CD4-positive, alpha-beta T cell treated with Interleukin-6 at 100 ng/mL for 8 hours (primary cell): ENCODE measurements around the gene ZFYVE16.
A peak's percentile ranks its signal among the peaks of the same experiment; 100 is the strongest.
"Not testable (repeated sequence)": the region's sequence is repeated elsewhere in the genome, so short reads cannot be mapped to it uniquely, and the experiment has no call there.

Source experiments
- DNase-seq: peaks from one replicate; pipeline ENCODE4 v3.0.0-alpha.2; 2020; ENCODE audit warnings: mixed read lengths, low spot score

Gene ZFYVE16

DNA sequence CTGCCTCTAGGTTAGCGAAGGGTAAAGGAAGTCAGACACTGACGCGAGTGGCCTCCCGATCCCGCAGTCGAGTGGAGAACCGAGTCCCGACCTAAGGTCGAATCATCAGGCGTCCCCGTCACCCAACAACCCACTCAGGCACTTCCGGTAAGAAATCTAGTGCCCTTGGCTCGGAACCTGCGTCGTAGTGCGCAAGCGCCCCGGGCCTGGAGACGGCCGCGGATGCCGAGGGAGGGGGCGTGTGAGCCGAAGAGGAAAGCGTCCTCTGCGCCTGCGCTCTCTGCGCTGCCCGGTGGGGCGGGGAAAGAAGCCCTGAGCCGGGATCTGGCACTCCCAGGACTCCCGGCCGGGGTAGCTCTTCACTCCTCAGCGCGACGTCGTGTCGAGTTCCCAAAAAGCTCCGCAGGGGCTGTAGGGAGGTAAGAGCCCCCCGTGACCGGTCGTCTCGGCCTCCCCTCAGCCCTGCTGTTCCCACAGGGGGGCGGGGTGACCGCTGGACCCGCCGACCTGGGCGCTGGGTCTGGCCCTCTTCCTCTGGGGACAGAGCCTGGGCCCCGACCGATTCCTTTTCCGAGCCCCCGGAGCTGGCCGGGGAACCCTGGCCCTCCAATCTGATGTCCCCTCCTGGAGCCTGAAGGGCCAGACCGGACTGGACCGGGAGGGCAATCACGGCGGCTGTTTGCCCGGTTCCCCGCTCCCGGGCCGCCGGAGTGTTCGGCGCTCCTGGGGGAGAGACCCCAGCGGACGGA is at the start of gene ZFYVE16:
ZFYVE16 (plus strand) TSS at position 330 of the 749 bp plus-strand sequence. CDS start 26,084 bp downstream, outside the sequence.
- DNase-seq: peak; percentile 97

DNA sequence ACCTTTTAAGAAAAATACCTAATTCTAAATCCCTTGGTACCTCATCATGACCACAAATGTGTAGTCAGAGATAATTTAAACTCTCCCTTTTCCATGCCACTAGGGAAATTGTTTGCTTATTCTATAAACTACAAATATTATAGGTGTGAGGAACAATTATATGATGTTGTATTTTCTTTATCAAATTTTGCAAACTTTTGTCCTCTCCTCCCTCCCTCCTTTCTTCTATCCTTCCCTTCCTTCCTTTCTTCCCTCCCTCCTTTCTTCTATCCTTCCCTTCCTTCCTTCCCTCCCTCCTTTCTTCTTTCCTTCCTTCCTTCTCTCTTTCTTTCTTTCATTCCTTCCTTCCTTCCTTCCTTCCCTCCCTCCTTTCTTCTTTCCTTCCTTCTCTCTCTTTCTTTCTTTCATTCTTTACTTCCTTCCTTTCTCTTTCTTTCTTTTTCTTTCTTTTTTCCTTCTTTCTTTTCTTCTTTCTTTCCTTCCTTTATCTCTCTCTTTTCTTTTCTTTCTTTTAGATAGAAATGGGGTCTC is 46.9 kb upstream of the ZFYVE16 start:
- DNase-seq: no peak

DNA sequence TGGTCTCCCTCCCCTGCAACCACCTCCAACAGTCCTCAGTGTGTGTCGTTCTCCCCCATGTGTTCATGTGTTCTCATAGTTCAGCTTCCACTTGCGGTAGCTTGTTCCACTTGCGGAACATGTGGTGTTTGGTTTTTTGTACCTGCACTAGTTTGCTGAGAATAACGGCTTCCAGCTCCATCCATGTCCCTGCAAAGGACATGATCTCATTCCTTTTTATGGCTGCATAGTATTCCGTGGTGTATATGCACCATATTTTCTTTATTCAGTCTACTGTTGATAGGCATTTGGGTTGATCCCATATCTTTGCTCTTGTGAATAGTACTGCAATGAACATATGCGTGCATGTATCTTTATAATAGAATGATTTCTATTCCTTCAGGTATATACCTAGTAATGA is 43.0 kb upstream of the ZFYVE16 start:
- DNase-seq: no peak

DNA sequence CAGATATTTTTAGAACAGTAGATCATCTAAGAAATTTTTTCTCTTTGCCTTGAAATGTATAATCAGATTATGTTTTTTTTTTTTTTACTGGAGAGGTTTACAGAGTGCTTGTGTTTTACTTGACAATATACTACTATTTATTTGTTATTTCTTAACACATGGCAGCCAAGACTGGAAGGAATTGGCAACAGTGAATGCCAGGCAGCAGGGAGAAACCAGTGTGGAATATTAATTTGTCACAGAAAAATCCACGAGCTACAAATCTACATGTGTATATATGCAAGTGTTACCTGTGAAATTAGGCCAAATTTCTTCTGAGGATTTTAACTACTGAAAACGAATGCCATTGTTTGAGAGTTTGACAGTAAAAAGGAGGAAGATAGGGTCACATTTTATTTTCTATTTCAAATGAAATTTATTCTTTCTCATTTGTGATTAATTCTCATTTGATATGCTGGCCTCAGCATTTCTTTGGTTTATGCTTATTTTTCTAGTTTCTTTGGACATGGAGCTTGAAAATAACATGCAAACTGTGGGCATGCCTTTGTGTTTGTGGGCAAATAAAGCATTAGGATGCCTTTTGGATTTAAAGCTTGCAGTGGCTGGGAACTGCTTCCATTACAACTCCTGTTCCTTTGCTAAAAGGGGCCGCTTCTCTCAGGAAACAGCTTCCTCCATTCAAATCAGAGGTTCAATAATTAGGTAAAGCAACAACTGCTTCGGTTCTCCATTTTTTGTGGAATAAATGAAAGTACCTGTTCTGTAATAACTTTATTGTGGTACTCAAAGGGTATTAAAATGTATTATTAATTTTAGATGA is 39.0 kb upstream of the ZFYVE16 start:
- DNase-seq: no peak

DNA sequence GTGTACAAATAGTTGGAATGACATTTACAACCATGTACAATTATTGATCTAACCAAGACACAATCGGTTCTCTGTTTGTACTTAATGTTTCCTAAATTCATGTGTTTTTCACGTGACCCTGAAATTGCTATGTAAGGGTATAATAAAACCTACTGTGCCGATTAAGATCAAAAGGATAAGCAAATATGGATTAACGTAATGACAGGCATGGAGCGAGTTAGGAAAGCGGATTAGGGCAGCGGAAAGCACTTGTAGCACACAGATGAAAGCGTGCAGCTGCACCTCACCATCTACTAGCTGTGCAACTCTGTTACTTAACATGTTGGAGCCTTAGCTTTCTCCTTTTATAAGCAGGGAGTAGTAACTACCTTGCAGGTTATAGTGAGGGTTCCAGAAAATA is 38.3 kb upstream of the ZFYVE16 start:
- DNase-seq: no peak

DNA sequence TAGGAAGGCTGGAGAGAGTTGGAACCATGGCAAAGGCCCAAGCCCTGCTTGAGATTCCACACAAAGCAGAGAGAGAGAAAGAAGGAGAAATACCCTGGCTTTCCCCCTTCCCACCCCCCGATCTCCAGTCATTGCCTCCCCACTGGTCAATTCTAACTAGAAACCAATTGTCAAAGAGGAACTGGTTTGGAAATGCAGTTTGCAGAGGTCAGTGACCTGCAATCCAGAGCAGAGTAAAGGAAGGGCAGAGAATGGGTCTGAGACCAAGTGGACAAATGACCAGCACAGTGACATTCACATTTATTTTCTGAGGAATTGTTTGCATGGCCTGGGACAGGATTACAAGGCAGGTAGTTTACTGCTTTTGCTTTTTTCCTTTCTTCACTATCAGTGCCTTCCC is 37.5 kb upstream of the ZFYVE16 start:
- no peak for DNase-seq

DNA sequence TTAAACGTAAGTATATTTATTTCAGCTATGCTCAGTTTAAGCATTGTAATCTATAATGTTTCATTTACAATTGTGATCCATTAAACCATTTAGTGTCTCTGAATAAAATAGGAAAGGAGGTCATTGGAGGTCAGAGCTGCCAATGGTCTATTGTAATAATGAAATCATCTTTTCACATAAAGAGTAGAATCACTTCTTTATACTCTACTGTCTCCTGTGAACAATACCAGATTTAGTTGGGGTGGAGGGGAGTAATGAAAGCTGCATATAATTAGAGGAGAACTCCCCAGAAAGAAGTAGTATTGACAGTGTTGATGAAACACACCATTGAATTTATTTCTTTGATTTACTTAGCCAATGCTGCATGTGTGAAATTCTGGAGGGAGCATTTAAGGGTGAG is 35.1 kb upstream of the ZFYVE16 start:
- no peak for DNase-seq

DNA sequence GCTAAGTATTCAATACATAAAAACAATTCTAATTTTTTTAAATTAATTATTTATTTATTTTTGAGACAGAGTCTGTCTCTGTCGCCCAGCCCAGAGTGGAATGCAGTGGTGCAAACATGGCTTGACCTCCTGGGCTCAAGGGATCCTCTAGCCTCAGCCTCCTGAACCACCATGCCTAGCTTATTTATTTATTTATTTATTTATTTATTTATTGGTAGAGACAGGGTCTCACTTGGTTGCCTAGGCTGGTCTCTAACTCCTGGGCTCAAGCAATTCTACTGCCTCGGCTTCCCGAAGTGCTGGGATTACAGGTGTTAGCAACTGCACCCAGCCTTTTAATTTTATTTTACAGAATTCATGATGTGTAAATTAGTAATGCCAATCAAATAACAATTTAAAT is 33.7 kb upstream of the ZFYVE16 start:
- no peak for DNase-seq

DNA sequence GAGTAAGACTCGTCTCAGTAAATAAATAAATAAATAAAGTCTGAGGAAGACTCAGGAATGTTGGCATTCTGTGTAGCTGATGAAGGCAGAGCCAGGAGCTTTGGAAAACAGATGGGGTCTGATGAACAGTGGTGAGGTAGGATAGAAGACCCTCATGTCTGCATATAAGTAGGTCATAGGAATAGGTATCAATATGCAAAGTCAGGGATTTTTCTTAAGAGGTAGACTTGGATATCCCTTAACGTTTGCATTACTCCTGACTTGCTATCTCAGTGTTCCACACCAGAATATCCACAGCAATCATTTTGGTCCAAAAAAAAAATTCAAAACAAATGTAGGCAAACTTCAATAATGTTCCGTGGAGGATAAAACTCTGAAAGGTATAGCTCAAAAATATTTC is 31.3 kb upstream of the ZFYVE16 start:
- DNase-seq: no peak

DNA sequence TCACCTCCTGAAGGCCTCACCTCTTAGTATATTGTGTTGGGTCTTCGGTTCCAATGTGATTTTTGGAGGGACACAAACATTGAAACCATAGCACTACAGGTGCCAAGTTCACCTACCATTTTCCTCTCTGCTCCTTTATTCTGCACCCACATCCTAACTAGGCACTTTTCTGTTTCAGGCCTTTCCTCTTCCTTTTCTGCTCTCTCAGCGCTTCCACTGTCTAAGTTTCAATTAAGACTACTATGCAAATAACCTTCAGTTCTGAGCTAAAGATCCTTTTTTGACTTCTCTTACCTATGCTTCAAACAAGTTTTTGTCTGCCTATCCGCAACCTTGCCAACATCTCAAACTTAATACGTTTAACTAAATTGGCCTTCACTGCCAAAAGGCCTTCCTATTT is 25.4 kb upstream of the ZFYVE16 start:
- DNase-seq: no peak

DNA sequence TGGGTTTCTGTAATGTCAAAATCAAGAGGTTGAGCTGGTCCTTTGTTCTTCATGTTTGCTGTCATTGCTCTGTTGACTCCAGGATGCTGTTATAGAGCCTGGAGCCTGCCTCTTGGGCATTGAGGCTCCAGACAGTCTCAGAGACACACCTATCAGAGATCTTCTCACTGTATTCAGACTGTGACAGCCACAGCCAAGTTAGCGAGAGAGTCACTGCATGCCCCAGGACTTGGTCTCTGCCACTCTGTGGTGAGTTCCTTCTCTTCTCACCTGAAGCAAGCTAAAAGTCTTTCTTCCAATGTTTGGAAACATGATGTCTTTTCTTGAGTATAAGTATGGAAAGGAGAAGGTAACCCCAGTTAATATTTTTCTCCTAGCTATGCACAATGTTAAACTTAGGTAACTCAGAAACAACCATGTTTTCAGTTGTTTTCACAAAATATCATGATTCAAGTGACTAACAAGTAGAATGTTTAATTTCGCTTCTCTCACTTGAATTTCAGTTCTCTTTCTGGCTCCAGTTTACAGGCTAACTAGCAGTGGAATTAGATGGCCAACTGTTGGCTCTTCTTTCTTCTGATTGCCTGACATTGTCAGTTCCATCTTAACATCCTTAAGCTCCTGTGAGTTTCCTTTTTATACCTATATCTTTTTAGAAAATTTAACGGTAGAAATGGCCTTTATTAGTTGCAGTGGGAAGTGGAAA is 20.6 kb upstream of the ZFYVE16 start:
- no peak for DNase-seq

DNA sequence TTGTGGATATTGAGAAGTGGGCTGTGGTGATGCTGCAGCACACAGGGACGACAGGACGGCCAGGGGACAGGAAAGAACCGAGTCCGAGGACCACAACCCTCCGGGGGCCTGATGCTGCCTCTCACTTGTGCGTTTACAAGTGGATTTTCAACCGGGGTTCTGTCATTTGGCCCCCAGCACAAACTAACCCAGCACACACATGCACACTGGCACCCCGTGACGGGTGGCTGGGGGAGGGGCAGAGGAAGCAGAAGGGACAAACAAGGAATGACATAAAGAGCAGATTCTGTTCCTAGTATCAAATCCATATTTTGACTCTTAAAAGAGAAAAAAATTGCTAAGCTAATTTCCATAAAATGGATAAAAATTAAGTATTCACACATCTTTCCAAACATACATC is 18.3 kb upstream of the ZFYVE16 start:
- no peak for DNase-seq

DNA sequence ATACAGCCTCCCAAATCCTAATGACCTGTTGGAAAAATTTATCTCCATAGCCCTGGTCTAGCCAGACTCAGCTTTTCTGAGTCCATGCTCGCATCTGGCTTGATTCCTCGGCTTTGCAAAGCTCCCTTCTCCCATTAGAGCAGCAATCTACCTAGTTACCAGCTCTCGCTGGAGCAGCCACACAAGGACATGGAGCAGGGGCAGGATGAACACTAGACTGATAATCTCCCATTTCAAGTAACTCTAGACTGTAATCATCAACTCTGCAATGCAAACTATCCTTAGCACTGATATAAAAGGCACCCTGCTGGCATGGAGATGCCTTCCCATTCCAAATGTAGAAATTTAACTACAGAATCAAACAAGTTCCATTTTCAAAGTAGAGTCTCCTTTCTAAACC is 17.5 kb upstream of the ZFYVE16 start:
- not testable (repeated sequence) for DNase-seq

DNA sequence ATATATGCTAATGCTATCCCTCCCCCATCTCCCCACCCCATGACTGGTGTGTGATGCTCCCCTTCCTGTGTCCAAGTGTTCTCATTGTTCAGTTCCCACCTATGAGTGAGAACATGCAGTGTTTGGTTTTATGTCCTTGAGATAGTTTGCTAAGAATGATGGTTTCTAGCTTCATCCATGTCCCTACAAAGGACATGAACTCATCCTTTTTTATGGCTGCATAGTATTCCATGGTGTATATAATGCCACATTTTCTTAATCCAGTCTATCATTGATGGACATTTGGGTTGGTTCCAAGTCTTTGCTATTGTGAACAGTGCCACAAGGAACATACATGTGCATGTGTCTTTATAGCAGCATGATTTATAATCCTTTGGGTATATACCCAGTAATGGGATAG is 16.6 kb upstream of the ZFYVE16 start:
- DNase-seq: not testable (repeated sequence)

DNA sequence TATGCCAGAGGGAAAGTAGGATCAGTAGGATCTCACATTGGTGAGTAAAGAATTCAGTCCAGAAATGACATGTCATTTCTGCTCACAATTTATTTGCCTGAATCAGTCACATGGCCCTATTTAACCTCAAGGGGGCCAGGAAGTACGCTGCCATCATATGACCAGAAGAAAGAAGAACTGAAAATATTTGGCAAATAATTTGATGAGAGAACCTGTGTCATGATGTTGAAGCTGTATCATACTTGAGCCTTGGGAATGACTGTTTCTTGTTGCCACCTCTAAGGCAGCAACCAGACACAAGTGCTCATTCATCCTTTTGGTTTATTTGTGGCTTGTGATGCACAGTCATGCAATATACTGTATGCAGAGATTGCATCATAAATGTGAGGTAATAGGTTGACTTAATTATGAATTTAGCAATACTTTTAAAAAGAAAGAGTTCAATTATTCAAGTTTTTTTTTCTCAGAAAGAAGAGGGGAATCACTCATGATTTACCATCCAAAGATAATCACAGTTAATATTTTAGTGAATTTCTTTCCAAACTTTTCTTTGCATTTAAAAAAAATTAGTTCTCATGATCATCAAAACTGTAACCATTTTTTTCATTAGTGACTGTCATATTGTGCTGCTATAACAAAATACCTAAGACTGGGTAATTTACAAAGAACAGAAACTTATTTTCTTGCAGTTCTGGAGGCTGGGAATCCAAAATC is 8.2 kb upstream of the ZFYVE16 start:
- no peak for DNase-seq

DNA sequence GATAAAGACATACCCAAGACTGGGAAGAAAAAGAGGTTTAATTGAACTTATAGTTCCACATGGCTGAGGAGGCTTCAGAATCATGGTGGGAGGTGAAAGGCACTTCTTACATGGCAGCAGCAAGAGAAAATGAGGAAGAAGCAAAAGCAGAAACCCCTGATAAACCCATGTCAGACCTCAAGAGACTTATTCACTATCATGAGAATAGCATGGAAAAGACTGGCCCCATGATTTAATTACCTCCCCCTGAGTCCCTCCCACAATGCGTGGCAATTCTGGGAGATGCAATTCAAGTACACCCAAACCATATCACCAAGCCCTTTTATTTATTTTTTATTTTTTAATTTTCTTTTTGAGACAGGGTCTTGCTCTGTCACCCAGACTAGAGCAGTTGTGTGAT is 7.5 kb upstream of the ZFYVE16 start:
- DNase-seq: not testable (repeated sequence)

DNA sequence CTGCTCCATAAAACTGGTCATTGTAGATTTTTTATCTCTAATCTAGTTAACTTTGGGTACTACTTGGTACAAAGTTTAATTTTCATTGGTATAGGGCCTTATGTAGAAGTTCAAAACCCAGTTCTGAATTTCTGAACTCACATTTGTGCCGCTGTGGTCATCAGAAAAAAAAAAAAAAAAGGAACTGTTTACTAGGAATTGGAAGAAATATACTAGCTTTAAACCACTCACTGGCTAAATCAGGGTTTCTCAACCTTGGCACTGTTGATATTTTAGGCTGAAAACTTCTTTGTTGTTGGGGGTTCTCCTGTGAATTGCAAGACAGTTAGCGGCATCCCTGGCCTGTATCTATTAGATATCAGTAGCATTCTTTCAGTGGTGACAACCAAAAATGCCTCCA is 4.1 kb upstream of the ZFYVE16 start:
- no peak for DNase-seq

DNA sequence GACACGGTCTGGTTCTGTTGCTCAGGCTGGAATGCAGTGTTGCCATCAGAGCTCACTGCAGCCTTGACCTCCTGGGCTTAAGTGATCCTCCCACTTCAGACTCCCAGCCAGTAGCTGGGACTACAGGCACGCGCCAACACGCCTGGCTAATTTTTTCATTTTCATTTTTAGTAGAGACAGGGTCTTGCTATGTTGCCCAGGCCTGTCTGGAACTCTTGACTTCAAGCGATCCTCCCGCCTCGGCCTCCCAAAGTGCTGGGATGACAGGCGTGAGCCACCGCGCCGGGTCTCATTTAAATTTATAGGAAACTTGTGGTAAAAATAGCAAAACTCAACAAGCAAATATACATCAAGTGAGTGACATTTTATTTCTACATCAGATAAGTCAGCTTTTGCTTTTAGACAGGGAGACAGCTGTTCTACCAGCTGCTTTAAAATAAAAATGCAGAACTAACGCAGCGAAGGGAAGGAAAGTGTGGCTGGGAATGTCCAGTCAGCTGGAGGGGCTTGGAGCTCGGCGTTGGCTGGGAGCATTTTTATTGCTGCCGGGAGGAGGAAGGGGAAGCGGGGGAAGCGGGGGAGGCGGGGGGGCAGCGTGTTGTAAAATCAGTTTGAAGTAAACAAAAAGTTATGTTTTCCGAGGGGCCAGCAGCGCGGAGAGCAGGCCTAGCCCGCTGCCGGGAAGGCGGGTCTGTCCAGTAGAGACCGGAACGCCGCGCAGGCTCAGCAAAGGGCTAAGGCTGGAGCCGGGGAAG is 707 bp upstream of the ZFYVE16 start:
- no peak for DNase-seq

DNA sequence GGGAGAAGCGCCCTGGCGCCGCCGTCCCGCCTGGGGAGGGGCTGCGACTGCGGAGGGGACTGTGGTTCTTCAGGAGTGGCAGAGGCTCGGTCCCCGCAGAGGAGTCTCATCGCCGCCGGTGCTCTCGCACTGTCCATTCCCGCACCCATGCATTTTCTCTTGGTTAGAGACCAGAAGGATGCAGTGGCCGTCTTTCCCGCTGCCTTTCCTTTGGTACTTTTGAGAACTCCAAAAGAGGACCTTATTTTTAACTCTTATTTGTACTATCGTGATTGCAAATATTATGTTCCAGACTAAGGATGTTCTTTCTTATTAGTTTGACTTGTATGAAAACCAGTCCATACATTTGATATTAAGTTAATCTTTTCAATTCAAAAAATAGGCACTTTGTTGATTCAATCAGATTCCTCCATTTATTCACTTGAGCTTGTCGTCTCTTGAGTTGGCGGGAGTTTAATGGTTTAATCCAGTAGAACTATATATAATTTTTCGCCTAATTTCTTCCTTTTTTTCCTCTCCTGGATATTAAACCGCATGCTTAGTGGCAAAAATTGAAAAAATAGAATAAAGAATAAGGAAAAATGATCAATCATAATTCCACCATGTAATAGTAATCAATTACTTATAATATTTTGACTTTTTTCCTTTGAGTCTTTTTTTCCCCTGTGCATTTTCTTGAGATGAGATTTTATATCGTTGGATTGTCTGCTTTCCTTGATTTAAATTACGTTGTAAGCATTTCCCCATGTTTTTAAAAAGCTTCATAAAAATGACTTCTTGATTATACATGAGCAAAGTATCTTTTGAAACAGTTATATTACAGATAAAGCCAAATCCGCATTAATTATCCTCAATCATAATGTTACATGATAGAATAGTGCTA is 861 bp downstream of the ZFYVE16 start:
- peak; percentile 19 for DNase-seq

DNA sequence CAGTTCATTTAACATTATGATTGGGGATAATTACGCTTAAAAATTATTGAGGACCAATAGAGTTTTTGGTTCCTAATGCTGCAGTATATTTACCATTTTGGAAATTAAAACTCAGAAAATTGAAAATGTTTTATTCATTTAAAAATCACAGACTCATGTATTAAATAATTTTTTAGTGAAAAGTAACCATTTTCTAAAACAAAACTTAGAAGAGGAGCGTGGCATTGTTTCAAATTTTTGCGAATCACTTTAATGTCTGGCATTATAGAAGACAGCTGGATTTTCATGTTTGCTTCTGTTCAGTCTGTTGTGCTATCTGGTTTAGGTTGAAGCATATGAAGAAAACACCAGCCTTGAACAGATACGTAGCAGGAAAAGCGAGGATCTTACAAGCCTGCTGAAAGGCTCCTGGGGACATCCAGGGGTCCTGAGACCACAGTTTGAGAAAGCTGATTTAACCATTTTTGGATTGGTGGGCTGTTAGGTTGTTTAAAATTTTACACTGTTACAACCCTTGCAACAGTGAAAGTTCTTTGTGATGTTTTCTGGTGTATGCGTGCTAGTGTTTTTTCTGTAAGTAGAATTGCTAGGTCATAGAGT is 1.6 kb downstream of the ZFYVE16 start:
- no peak for DNase-seq
